ENCODE measurements around the gene CCDC197. TPM values are rescaled to one million over a fixed set of nuclear protein-coding genes. Genes with fewer than 3 reads are reported as not detected.

The CCDC197 gene
- total RNA-seq, 2 experiments from 2014 or later: not detected

GRCh38 chr14:94052199-94052598, 55.1 kb downstream of the CCDC197 start:
- Histone ChIP-seq H3K4me3 (ENCODE audit: low read depth, low read length, poor library complexity, severe bottlenecking) (no peak overlapping the region), H3K27ac (ENCODE audit: low read depth, low read length, poor library complexity, severe bottlenecking) (no peak overlapping the region), H3K79me2 (ENCODE audit: insufficient read depth, low read depth, low read length) (no peaks in the 10 kb centered on the region), H3K9me3 (ENCODE audit: low read length) (no peaks in the 10 kb centered on the region), H3K36me3 (ENCODE audit: insufficient read depth, low read length) (peaks cover 92% of the 10 kb centered on the region), H2AFZ (ENCODE audit: low read length) (no peak overlapping the region), H4K20me1 (ENCODE audit: insufficient read depth, low read length) (no peaks in the 10 kb centered on the region), H3K4me1 (ENCODE audit: insufficient read depth, low read length, poor library complexity, severe bottlenecking) (no peaks in the 10 kb centered on the region), H3K9me2 (ENCODE audit: insufficient read depth, low read length) (no peaks in the 10 kb centered on the region), H3K4me2 (ENCODE audit: low read length) (no peak overlapping the region)
- intact Hi-C loops (cut with micrococcal nuclease; ENCODE audit: unreplicated experiment): no loop called here
- CTCF ChIA-PET (ENCODE audit: unreplicated experiment): no interaction called here
- BruUV-seq (replicated peaks): no TSS peak
- POLR2A ChIA-PET: no interaction called here
- TF ChIP-seq EZH2phosphoT487 (IDR thresholded peaks at IDR 0.05; ENCODE audit: borderline replicate concordance, low read depth, low read length) (no peak), CTCF (conservative IDR thresholded peaks at IDR 0.05; ENCODE audit: low read length) (no peak)
- DNase-seq (ENCODE audit: low spot score): no peak

- no peaks in the 10 kb centered on the region for H3K9me3 ChIP-seq (ENCODE audit: low read length)
- TF ChIP-seq CTCF (conservative IDR thresholded peaks at IDR 0.05; ENCODE audit: low read length): no peak
- no peak for TF ChIP-seq EZH2phosphoT487 (IDR thresholded peaks at IDR 0.05; ENCODE audit: borderline replicate concordance, low read depth, low read length)
- POLR2A ChIA-PET: no interaction called here
- H3K9me2 ChIP-seq (ENCODE audit: insufficient read depth, low read length): no peaks in the 10 kb centered on the region
- no peak overlapping the region for H3K4me2 ChIP-seq (ENCODE audit: low read length)
- no peak overlapping the region for H3K27ac ChIP-seq (ENCODE audit: low read depth, low read length, poor library complexity, severe bottlenecking)
- no TSS peak for BruUV-seq (replicated peaks)
- DNase-seq (ENCODE audit: low spot score): no peak
- H3K4me1 ChIP-seq (ENCODE audit: insufficient read depth, low read length, poor library complexity, severe bottlenecking): no peaks in the 10 kb centered on the region
- peaks cover 92% of the 10 kb centered on the region for H3K36me3 ChIP-seq (ENCODE audit: insufficient read depth, low read length)
- intact Hi-C loops (cut with micrococcal nuclease; ENCODE audit: unreplicated experiment): no loop called here
- no peaks in the 10 kb centered on the region for H4K20me1 ChIP-seq (ENCODE audit: insufficient read depth, low read length)
- no peak overlapping the region for H2AFZ ChIP-seq (ENCODE audit: low read length)
- H3K4me3 ChIP-seq (ENCODE audit: low read depth, low read length, poor library complexity, severe bottlenecking): no peak overlapping the region
- CTCF ChIA-PET (ENCODE audit: unreplicated experiment): no interaction called here
- H3K79me2 ChIP-seq (ENCODE audit: insufficient read depth, low read depth, low read length): no peaks in the 10 kb centered on the region
Observed at GRCh38 chr14:94052662-94053061, 55.6 kb downstream of the CCDC197 start.

GRCh38 chr14:94054401-94054800, 57.3 kb downstream of the CCDC197 start:
- Histone ChIP-seq H3K79me2 (ENCODE audit: insufficient read depth, low read depth, low read length) (no peaks in the 10 kb centered on the region), H3K4me3 (ENCODE audit: low read depth, low read length, poor library complexity, severe bottlenecking) (no peak overlapping the region), H3K36me3 (ENCODE audit: insufficient read depth, low read length) (peaks cover 93% of the 10 kb centered on the region), H3K4me2 (ENCODE audit: low read length) (no peak overlapping the region), H3K27ac (ENCODE audit: low read depth, low read length, poor library complexity, severe bottlenecking) (no peak overlapping the region), H3K4me1 (ENCODE audit: insufficient read depth, low read length, poor library complexity, severe bottlenecking) (no peaks in the 10 kb centered on the region), H2AFZ (ENCODE audit: low read length) (no peak overlapping the region), H4K20me1 (ENCODE audit: insufficient read depth, low read length) (no peaks in the 10 kb centered on the region), H3K9me3 (ENCODE audit: low read length) (no peaks in the 10 kb centered on the region), H3K9me2 (ENCODE audit: insufficient read depth, low read length) (no peaks in the 10 kb centered on the region)
- CTCF ChIA-PET (ENCODE audit: unreplicated experiment): interaction anchor here (1.3 kb wide), 1 partner anchor 18 kb away, joined by 3 read pairs; no protein-coding TSS in a partner anchor
- intact Hi-C loops (cut with micrococcal nuclease; ENCODE audit: unreplicated experiment): no loop called here
- no peak for DNase-seq (ENCODE audit: low spot score)
- no TSS peak for BruUV-seq (replicated peaks)
- POLR2A ChIA-PET: interaction anchor here (0.7 kb wide), 1 partner anchor 35 kb away, joined by 3 read pairs; no protein-coding TSS in a partner anchor
- TF ChIP-seq CTCF (conservative IDR thresholded peaks at IDR 0.05; ENCODE audit: low read length) (no peak), EZH2phosphoT487 (IDR thresholded peaks at IDR 0.05; ENCODE audit: borderline replicate concordance, low read depth, low read length) (no peak)

Measured in OCI-LY7 (cell line).